ENCODE results near the gene ELP5.

Gene ELP5

DNA sequence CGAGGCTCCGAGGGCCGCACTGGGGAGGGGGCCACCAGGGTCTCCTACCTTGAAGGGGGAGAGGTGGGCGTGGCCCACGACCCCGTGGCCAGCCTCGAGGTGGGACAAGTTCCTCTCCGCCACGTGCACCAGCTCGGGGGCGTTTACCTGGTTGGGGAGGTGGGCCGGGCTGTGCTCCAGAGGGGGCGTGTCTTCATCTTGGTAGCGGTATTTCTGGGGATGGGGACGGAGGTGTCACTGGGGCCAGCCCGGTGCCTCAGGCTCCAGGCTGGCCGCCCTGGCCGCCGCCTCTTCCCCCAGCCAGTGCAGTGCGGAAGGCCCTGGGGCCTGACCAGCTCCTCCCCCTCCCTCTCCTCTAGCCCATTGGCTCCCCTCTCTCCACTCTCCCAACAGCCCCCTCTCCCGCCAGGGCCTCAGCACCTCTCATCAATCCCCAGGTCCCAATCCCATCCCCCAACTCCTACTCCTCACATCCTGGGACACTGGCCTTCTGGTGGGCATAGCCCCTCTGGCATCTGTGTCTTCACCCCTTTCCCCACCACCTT, 43.9 kb upstream of the ELP5 start:
- no peak for DNase-seq (ENCODE audit: low read depth)
- no peak overlapping the region for H3K4me3 ChIP-seq (replicated peaks; ENCODE audit: low read depth, low read length)
- TF ChIP-seq, protein P1, sequence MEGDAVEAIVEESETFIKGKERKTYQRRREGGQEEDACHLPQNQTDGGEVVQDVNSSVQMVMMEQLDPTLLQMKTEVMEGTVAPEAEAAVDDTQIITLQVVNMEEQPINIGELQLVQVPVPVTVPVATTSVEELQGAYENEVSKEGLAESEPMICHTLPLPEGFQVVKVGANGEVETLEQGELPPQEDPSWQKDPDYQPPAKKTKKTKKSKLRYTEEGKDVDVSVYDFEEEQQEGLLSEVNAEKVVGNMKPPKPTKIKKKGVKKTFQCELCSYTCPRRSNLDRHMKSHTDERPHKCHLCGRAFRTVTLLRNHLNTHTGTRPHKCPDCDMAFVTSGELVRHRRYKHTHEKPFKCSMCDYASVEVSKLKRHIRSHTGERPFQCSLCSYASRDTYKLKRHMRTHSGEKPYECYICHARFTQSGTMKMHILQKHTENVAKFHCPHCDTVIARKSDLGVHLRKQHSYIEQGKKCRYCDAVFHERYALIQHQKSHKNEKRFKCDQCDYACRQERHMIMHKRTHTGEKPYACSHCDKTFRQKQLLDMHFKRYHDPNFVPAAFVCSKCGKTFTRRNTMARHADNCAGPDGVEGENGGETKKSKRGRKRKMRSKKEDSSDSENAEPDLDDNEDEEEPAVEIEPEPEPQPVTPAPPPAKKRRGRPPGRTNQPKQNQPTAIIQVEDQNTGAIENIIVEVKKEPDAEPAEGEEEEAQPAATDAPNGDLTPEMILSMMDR (IDR thresholded peaks at IDR 0.05; ENCODE audit: low read length, missing control alignments) = no peak

DNA sequence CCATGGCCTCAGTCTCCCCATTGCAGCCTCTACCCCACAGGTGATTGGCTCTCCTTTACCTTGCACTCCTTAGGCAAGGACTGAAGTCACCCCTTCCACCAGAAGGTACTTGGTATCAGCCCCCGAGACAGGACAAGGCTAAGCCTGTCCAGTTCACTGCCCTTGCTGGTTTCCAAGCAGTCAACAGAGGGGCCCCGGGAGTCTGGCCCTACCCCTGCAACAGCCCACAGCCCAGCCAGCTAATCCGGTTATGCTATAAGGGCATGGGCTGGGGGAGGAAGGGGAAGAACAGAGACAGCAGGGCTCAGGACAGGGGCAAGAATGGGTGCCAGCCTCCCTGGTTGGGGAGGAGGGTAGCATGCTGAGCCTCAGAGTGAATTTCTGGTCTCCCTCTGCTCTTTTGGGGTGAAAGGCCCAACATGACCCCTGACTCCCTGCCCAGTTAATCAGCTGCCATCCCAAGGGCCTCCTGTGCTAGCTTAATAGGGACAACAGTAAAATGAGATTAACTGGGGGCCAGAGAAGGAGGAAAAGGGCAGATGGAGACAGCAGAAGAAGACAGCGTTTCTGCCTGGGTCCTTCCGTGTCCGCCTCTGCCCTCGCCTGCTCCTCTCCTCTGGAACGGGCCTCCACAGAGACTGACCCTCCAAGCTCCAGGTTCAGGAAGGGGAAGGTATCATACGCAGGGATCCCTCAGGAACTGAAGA, 43.1 kb upstream of the ELP5 start:
- DNase-seq (ENCODE audit: low read depth) = no peak
- TF ChIP-seq, protein P1 (IDR thresholded peaks at IDR 0.05; ENCODE audit: low read length, missing control alignments) = no peak
- no peak overlapping the region for H3K4me3 ChIP-seq (replicated peaks; ENCODE audit: low read depth, low read length)

DNA sequence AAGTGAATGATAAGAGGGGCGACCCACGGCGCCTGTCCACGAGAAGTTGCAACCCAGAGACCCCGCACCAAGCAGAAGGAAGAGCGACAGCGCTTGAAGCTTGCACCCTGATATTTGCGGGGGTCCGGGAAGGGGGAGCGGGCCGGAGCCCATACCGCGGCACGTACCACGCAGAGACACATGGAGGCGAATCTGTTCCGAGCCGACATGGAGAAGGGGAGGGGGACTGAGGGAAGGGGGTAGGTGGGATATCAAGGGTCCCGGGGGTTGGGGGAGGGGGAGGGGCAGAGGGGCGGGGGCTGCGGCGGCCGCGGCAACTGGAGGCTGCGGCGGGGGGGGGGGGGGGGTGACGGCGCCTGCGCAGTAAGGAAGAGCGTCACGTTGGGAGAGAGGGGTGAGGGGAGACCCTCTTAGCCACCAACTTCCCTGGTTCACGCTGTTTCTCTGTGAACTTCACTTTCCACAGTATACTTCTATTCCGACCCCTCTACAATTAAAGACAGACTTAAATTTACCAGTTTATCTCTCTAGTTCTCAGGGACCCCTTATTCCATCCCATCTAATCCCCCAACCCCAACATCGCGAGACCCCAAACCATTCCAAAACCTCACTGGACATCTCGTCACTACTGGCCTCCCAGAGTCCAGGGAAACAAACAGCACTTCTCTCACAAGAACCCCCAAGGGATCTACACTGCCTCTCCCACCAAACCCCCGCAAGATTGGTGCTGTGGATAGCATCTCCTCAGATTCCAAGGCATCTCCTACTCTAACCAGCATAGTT, 40.3 kb upstream of the ELP5 start:
- DNase-seq (ENCODE audit: low read depth) = no peak
- peak overlapping the region; percentile 29 for H3K4me3 ChIP-seq (replicated peaks; ENCODE audit: low read depth, low read length)
- TF ChIP-seq, protein P1 (IDR thresholded peaks at IDR 0.05; ENCODE audit: low read length, missing control alignments) = no peak

DNA sequence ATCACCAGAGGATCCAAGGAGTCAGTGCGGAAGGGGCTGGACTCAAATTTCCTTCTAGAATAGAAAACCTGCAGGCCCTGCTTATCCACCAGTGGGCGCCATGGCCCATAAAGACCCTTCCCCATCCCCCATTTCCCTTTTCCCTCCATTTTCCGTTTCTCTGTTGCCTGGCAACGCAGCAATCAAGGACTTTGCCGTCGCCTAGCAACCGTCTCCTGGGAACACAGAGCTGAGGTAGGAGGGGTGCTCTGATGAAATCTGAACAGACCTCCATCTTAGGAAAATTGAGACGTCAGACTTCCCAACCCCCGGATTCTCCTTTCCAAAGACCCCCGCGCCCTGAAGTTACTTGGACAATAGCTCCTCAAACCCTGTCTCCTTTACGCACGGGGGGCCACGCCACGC, 38.1 kb upstream of the ELP5 start:
- TF ChIP-seq, protein P1 (IDR thresholded peaks at IDR 0.05; ENCODE audit: low read length, missing control alignments) = peak; percentile 33
- DNase-seq (ENCODE audit: low read depth) = peak; percentile 84
- H3K4me3 ChIP-seq (replicated peaks; ENCODE audit: low read depth, low read length) = peak overlapping the region; percentile 61

DNA sequence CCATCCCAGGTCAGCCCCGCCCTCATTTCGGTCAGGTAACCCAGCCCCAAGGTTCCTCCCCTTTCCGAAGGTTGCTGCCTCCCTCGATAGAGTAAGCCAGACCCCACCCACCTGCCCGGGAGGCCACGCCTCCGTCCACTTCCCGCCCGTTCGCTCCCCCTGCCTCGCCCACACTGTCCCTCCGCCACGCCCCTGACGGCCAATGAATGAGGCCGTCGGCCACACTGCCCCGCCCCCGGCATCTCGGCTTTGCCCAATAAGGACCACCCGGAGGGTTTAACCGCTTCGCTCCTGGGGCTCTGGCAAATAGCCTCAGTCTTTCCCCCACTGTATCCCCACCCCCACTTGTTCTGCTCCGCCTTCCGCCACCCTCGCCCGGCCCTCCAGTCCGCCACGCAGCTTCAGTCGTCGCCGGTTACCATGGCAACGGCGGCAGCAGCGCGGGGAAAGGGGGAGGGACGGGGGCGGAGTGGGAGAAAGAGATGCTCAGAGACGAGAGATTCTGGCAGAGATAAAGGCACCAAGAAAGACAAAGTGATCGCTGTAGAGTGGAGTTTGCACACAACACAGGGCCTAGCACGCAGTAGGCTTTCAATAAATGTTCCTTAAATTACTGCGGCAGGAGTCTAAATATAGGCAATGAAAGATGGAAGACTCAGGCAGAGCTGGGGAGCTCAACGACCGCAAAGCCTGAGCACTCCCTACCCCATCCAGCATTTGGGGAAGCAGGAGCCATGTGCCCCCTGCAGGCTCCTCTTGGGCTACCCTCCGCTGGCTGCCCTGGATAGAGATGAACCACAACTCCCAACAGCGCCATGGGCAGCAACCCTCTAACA, 37.5 kb upstream of the ELP5 start:
- TF ChIP-seq, protein P1 (IDR thresholded peaks at IDR 0.05; ENCODE audit: low read length, missing control alignments) = peak; percentile 57
- H3K4me3 ChIP-seq (replicated peaks; ENCODE audit: low read depth, low read length) = peak overlapping the region; percentile 61
- DNase-seq (ENCODE audit: low read depth) = peak; percentile 96

DNA sequence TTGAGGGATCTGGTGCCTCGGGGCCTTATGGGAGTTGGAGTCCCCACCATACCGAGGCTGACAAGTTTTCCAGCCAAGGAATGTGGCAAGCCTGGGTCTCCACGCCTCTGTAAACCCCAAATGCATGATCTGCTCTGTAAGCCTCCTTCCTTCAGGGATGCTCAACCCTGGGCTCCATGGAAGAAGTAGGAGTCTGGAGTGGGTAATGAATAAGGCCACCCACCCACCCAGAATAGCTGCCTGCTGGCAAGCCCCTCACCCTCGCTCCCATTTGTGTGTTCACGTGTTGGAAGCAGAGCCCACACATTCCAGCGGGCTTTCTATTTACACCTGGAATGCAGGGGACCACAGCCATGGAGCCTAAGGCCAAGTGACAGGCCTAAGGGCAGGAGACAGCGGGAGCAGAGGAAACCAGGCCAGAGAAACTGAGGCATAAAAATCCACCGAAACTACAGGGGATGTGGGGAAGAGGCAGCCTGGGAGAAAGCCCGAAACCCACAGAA, 36.8 kb upstream of the ELP5 start:
- TF ChIP-seq, protein P1 (IDR thresholded peaks at IDR 0.05; ENCODE audit: low read length, missing control alignments) = no peak
- no peak for DNase-seq (ENCODE audit: low read depth)
- peak overlapping the region; percentile 61 for H3K4me3 ChIP-seq (replicated peaks; ENCODE audit: low read depth, low read length)

Measured in fibroblast of pulmonary artery (primary cell).